Thyroid gland (tissue), 4 donors: ENCODE results near the gene CGB2.
"Not testable (repeated sequence)": the region's sequence is repeated elsewhere in the genome, so short reads cannot be mapped to it uniquely, and the experiment has no call there.

Source experiments
- CTCF ChIP-seq, 6 experiments: fragments of 200-600 bp in 3 of 6; fragments of 450-650 bp in 3 of 6; sonication (generic) in 3 of 6; IDR thresholded peaks; one replicate each; pipeline ENCODE4 v1.5.1; 2016 to 2019; ENCODE audit warnings: antibody characterized with exemption in 6 of 6, mild to moderate bottlenecking in 2 of 6, inconsistent platforms in 1 of 6, moderate library complexity in 1 of 6
- POLR2A ChIP-seq, 2 donors: fragments of 450-650 bp; IDR thresholded peaks; one replicate each; pipeline ENCODE4 v1.6.1; 2017; ENCODE audit warnings: antibody characterized with exemption in 2 of 2, mild to moderate bottlenecking in 2 of 2, moderate library complexity in 1 of 2

GRCh38 chr19:49025599-49025998, 6.1 kb upstream of the CGB2 start:
- not testable (repeated sequence) for TF ChIP-seq CTCF, POLR2A (IDR thresholded peaks at IDR 0.05)
